Hematopoietic multipotent progenitor cell (in vitro differentiated cells): ENCODE data around the gene ERICH6B. TPM values are rescaled to one million over a fixed set of nuclear protein-coding genes. Genes with fewer than 3 reads are reported as not detected.

Experiments
- DNase-seq, 3 donors: peaks; one replicate each; pipeline ENCODE4 v3.0.0-alpha.2; 2011 to 2015; ENCODE audit warnings: low read depth in 2 of 3, low spot score in 2 of 3
- small RNA-seq: library from RNA; depleted of rRNA; stranded (forward); fragments of <200 nt; gene quantifications from one replicate; pipeline ENCODE3, GENCODE V24; 2012
- total RNA-seq: library from RNA; depleted of rRNA; stranded (reverse); fragments of >200 nt; gene quantifications from one replicate; pipeline ENCODE4 v1.2.3, GENCODE V29; 2012

The ERICH6B gene
- total RNA-seq, 1 donor = not detected

GRCh38 chr13:45508776-45509175 is 106.8 kb downstream of the ERICH6B start:
- peak in 2 of 3 donors; percentile 25 to 49 for DNase-seq

- DNase-seq = no peak
Observed at GRCh38 chr13:45506811-45507210, 108.7 kb downstream of the ERICH6B start.

- DNase-seq = no peak
Observed at GRCh38 chr13:45503658-45504057, 111.9 kb downstream of the ERICH6B start.

- DNase-seq = no peak
Observed at GRCh38 chr13:45501175-45501526, 114.4 kb downstream of the ERICH6B start.

- DNase-seq = no peak
Observed at GRCh38 chr13:45500492-45501174, 114.9 kb downstream of the ERICH6B start.

- no peak for DNase-seq
Observed at GRCh38 chr13:45496942-45497341, 118.6 kb downstream of the ERICH6B start.

- no peak for DNase-seq
Observed at GRCh38 chr13:45492538-45492937, 123.0 kb downstream of the ERICH6B start.

Small RNA genes within 50 kb of the gene (small RNA-seq; reads per million reads assigned to genes)
- gene RNA5SP27 (not detected), gene TIMM9P3 (not detected)

Other genes with a start within 250 kb of the ERICH6B start
- gene SLC25A30, start 197.4 kb downstream of the ERICH6B start, total RNA-seq = 26.1 TPM
- 40.7 TPM for gene COG3, start 150.8 kb downstream of the ERICH6B start, total RNA-seq
- gene CBY2, start 86.6 kb upstream of the ERICH6B start, total RNA-seq = not detected
- 0.54 TPM for gene SIAH3, start 236.0 kb upstream of the ERICH6B start, total RNA-seq